Measurements from ENCODE around the gene HHAT.

Gene HHAT

DNA sequence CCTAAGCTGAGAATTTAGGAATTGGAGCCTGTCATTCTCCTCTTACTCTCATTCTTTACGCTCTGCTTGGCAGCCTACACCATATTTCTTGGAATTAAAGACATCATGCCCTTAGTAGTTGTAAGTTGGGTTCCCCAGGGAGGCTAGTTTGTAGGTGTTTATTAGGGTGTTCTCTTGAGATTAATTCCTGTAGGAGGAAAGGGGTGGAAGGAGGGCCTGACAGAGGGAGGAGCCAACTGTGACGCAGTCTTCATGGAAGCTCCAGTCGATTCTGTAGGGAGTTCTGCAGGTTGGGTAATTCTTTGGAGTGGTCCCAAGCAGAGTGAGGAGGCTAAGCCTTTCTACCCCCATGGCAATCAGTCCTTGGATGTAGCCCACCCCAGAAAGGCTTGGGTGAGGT is 111.4 kb downstream of the HHAT start:
- H3K4me2 ChIP-seq (ENCODE audit: low read depth, low read length), result no peak overlapping the region
- no peaks in the 10 kb centered on the region for H3K4me1 ChIP-seq (ENCODE audit: low read length)
- no peak overlapping the region for H3K27ac ChIP-seq (ENCODE audit: low read length)
- no peaks in the 10 kb centered on the region for H3K36me3 ChIP-seq (replicated peaks; ENCODE audit: insufficient read depth, low read length)
- H3F3A ChIP-seq (ENCODE audit: insufficient read depth, low read length), result no peaks in the 10 kb centered on the region
- H3K79me2 ChIP-seq (ENCODE audit: low read length), result no peaks in the 10 kb centered on the region
- no peak overlapping the region for H3K9ac ChIP-seq (ENCODE audit: low read length)
- TF ChIP-seq, protein P1, sequence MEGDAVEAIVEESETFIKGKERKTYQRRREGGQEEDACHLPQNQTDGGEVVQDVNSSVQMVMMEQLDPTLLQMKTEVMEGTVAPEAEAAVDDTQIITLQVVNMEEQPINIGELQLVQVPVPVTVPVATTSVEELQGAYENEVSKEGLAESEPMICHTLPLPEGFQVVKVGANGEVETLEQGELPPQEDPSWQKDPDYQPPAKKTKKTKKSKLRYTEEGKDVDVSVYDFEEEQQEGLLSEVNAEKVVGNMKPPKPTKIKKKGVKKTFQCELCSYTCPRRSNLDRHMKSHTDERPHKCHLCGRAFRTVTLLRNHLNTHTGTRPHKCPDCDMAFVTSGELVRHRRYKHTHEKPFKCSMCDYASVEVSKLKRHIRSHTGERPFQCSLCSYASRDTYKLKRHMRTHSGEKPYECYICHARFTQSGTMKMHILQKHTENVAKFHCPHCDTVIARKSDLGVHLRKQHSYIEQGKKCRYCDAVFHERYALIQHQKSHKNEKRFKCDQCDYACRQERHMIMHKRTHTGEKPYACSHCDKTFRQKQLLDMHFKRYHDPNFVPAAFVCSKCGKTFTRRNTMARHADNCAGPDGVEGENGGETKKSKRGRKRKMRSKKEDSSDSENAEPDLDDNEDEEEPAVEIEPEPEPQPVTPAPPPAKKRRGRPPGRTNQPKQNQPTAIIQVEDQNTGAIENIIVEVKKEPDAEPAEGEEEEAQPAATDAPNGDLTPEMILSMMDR (IDR thresholded peaks at IDR 0.05; ENCODE audit: low read length), result no peak
- TF ChIP-seq EZH2 (optimal IDR thresholded peaks at IDR 0.05; ENCODE audit: low read depth, low read length) (no peak), EZH2phosphoT487 (IDR thresholded peaks at IDR 0.05; ENCODE audit: low read length) (no peak)
- no peaks in the 10 kb centered on the region for H3K9me3 ChIP-seq (replicated peaks; ENCODE audit: insufficient read depth, low read length)
- H2AFZ ChIP-seq (ENCODE audit: low read length), result no peak overlapping the region
- no peak for DNase-seq
- no peaks in the 10 kb centered on the region for H4K20me1 ChIP-seq (ENCODE audit: insufficient read depth, low read length)
- no peak overlapping the region for H3K4me3 ChIP-seq (ENCODE audit: low read length)
- no peaks in the 10 kb centered on the region for H3K9me2 ChIP-seq (replicated peaks; ENCODE audit: insufficient read depth, low read length)
- H3K27me3 ChIP-seq (replicated peaks; ENCODE audit: insufficient read depth, low read length), result no peaks in the 10 kb centered on the region

DNA sequence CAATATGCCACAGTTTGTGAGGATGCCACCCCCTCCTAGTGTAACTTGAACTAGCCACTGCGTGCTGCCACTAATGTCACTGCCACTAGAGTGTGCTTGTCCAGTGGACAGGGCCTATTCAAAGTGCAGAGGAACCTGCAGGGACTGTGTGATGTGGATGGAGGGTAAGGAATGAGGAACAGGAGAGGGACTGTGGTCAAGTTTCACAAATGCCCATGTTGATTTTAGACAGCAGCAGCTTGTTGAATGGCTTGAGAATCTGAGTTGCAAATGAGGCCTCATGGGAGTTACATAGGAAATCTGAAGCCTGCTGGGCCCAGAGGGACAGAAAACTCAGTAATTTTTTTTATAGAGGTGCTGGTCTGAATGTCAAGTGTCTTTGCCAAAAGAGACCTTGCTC is 112.3 kb downstream of the HHAT start:
- Histone ChIP-seq H3K27me3 (replicated peaks; ENCODE audit: insufficient read depth, low read length) (no peaks in the 10 kb centered on the region), H4K20me1 (ENCODE audit: insufficient read depth, low read length) (no peaks in the 10 kb centered on the region), H3K4me1 (ENCODE audit: low read length) (no peaks in the 10 kb centered on the region), H3K4me3 (ENCODE audit: low read length) (no peak overlapping the region), H3K36me3 (replicated peaks; ENCODE audit: insufficient read depth, low read length) (no peaks in the 10 kb centered on the region), H3K9me3 (replicated peaks; ENCODE audit: insufficient read depth, low read length) (no peaks in the 10 kb centered on the region), H3K79me2 (ENCODE audit: low read length) (no peaks in the 10 kb centered on the region), H3K9ac (ENCODE audit: low read length) (no peak overlapping the region), H2AFZ (ENCODE audit: low read length) (no peak overlapping the region), H3F3A (ENCODE audit: insufficient read depth, low read length) (no peaks in the 10 kb centered on the region), H3K27ac (ENCODE audit: low read length) (no peak overlapping the region), H3K9me2 (replicated peaks; ENCODE audit: insufficient read depth, low read length) (no peaks in the 10 kb centered on the region), H3K4me2 (ENCODE audit: low read depth, low read length) (no peak overlapping the region)
- TF ChIP-seq, protein P1 (IDR thresholded peaks at IDR 0.05; ENCODE audit: low read length), result no peak
- no peak for TF ChIP-seq EZH2 (optimal IDR thresholded peaks at IDR 0.05; ENCODE audit: low read depth, low read length)
- no peak for TF ChIP-seq EZH2phosphoT487 (IDR thresholded peaks at IDR 0.05; ENCODE audit: low read length)
- DNase-seq, result no peak

DNA sequence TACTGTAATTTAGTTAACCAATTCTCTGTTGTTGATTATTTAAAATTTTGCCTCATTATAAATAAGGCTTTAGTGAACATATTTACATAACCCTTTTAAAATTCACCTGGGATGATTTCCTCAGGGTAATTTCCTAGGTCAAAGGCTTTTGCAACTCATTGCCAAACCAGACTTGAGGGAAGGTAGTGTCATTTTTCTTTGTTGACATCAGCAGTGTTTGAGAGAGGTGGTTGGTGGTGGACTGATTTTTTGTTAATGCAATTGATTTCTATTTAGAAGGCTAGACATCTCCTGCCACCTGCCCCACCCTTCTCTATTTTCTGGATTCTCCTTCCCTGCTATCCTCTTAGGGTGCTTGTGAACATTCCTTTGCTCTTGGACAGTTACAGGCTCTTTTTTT is 116.8 kb downstream of the HHAT start:
- H3K27ac ChIP-seq (ENCODE audit: low read length), result no peak overlapping the region

More for the DNA sequence above, 116.8 kb downstream of the HHAT start:
- H3K4me1 ChIP-seq (ENCODE audit: low read length), result no peaks in the 10 kb centered on the region
- H3K9me2 ChIP-seq (replicated peaks; ENCODE audit: insufficient read depth, low read length), result no peaks in the 10 kb centered on the region
- H3K79me2 ChIP-seq (ENCODE audit: low read length), result no peaks in the 10 kb centered on the region
- H3K9me3 ChIP-seq (replicated peaks; ENCODE audit: insufficient read depth, low read length), result no peaks in the 10 kb centered on the region
- no peaks in the 10 kb centered on the region for H3F3A ChIP-seq (ENCODE audit: insufficient read depth, low read length)
- no peaks in the 10 kb centered on the region for H4K20me1 ChIP-seq (ENCODE audit: insufficient read depth, low read length)
- H3K9ac ChIP-seq (ENCODE audit: low read length), result no peak overlapping the region
- no peak for DNase-seq
- H3K27me3 ChIP-seq (replicated peaks; ENCODE audit: insufficient read depth, low read length), result no peaks in the 10 kb centered on the region
- TF ChIP-seq, protein P1 (IDR thresholded peaks at IDR 0.05; ENCODE audit: low read length), result no peak
- TF ChIP-seq EZH2phosphoT487 (IDR thresholded peaks at IDR 0.05; ENCODE audit: low read length) (no peak), EZH2 (optimal IDR thresholded peaks at IDR 0.05; ENCODE audit: low read depth, low read length) (no peak)
- no peak overlapping the region for H2AFZ ChIP-seq (ENCODE audit: low read length)
- H3K36me3 ChIP-seq (replicated peaks; ENCODE audit: insufficient read depth, low read length), result no peaks in the 10 kb centered on the region
- H3K4me2 ChIP-seq (ENCODE audit: low read depth, low read length), result no peak overlapping the region
- H3K4me3 ChIP-seq (ENCODE audit: low read length), result no peak overlapping the region

Data from MM.1S (cell line).